Stimulated activated naive B cell treated with anti-CD40 and anti-IgM and Interleukin-4, amounts not matched to agents 10 μg/mL and 1 μg/mL and 100 μg/mL, for 72 hours (primary cell): ENCODE results near the gene ATXN1.
"Not testable (repeated sequence)": the region's sequence is repeated elsewhere in the genome, so short reads cannot be mapped to it uniquely, and the experiment has no call there.

Source experiments
- ATAC-seq, 2 donors: fragments of 150-1000 bp; cut with Tn5 transposase; replicated peaks; 2 replicates each; pipeline ENCODE4 v1.10.0; 2021; ENCODE audit warnings: moderate library complexity in 1 of 2
- DNase-seq: peaks from one replicate; pipeline ENCODE4 v3.0.0; 2021
- H3K27ac Mint-ChIP-seq: one replicate; pipeline ENCODE4 v1.8.0; 2022; ENCODE audit warnings: mild to moderate bottlenecking, mixed read lengths
- H3K27me3 Mint-ChIP-seq, 2 donors: one replicate each; pipeline ENCODE4 v1.8.0; 2022; ENCODE audit warnings: mixed read lengths in 2 of 2
- H3K36me3 Mint-ChIP-seq, 2 donors: one replicate each; pipeline ENCODE4 v1.8.0; 2022; ENCODE audit warnings: mixed read lengths in 2 of 2, mild to moderate bottlenecking in 1 of 2
- H3K4me1 Mint-ChIP-seq, 2 donors: one replicate each; pipeline ENCODE4 v1.8.0; 2022; ENCODE audit warnings: mixed read lengths in 2 of 2, mild to moderate bottlenecking in 1 of 2
- H3K4me3 Mint-ChIP-seq, 2 donors: one replicate each; pipeline ENCODE4 v1.8.0; 2022; ENCODE audit warnings: mild to moderate bottlenecking in 2 of 2, mixed read lengths in 2 of 2, moderate library complexity in 1 of 2
- H3K9me3 Mint-ChIP-seq, 2 donors: one replicate each; pipeline ENCODE4 v1.8.0; 2022; ENCODE audit warnings: mixed read lengths in 2 of 2, mild to moderate bottlenecking in 1 of 2

The ATXN1 gene

GRCh38 chr6:16402581-16402900, 358.7 kb downstream of the ATXN1 start:
- Mint-ChIP-seq H3K27me3 (peaks cover 5 to 8% of the 10 kb centered on the region in 2 donors), H3K27ac (no peak overlapping the region), H3K36me3 (peaks cover 30 to 53% of the 10 kb centered on the region in 2 donors), H3K9me3 (peaks cover 4 to 5% of the 10 kb centered on the region in 2 donors), H3K4me3 (no peak overlapping the region), H3K4me1 (peaks cover 9 to 20% of the 10 kb centered on the region in 2 donors)
- no peak for ATAC-seq
- DNase-seq, result no peak

DNA sequence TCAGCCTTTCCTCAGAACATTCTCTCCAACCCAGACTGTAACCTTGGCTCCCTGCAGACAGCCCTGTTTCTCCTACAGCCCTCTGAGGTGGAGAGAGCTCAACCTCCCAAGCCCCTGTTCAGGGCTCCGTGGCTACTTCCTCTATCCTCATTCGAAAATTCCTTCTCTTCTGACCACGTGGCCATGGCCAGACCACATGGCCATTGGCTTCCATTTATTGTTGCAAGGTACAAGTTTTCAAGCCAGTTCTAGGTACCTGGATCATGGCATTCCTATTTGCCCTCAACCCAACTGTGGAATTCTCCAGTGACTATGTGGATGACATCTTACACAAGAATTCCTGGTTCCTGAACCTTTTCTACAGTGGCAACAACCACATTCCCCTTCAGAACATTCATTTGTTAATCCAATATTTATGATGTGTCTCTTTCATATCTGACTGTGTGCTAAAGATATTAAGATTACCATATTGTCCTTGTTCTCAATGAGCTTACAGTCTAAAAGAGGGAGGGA, 361.0 kb downstream of the ATXN1 start:
- Mint-ChIP-seq H3K9me3 (peaks cover 4 to 5% of the 10 kb centered on the region in 2 donors), H3K4me1 (peaks cover 2 to 11% of the 10 kb centered on the region in 2 donors), H3K27me3 (peaks cover 5 to 8% of the 10 kb centered on the region in 2 donors), H3K36me3 (peaks cover 27 to 56% of the 10 kb centered on the region in 2 donors), H3K27ac (peak overlapping the region; percentile 53), H3K4me3 (no peak overlapping the region)
- ATAC-seq (no peak), DNase-seq (no peak)

DNA sequence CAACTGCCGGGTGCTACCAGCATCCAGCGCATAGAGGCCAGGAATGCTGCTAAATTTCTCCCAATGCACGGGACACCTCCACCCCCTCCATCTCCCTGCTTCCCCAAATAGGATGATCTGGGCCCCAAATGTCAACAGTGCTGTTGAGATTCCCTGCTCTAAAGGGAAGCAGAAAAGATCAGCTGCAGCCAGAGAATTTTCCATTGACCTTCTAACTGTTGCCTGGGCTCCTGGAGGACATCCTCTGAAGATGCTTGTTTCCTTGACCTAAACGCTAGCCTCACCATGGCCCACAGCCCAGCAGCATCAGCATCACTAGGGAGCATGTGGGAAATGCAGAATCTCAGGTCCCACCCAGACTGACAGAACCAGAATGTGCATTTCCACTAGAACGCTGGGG, 361.6 kb downstream of the ATXN1 start:
- no peak for ATAC-seq
- H3K27me3 Mint-ChIP-seq, result peaks cover 5 to 8% of the 10 kb centered on the region in 2 donors
- H3K4me3 Mint-ChIP-seq, result no peak overlapping the region
- peaks cover 26 to 52% of the 10 kb centered on the region in 2 donors for H3K36me3 Mint-ChIP-seq
- DNase-seq, result no peak
- H3K9me3 Mint-ChIP-seq, result peaks cover 4 to 5% of the 10 kb centered on the region in 2 donors
- H3K4me1 Mint-ChIP-seq, result peaks cover 2 to 11% of the 10 kb centered on the region in 2 donors
- H3K27ac Mint-ChIP-seq, result no peak overlapping the region

DNA sequence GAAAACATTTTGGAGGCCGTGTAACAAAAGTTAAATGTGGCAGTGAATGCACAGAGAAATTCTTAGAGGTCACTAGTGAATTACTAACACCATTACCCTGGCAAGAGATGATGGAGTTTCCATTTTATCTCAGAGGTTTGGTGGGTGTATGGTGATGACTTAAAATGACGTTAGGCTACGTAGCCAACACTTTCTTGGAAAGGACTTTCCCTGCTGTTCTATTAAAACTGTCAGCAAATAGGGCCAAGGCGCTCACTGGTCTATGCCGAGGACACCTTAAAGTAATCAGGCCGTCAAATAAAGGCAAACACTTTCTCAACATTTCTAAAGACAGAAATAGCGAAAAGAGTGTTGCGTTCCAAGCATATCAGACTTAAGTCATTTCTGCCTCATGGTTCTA, 362.1 kb downstream of the ATXN1 start:
- Mint-ChIP-seq H3K4me3 (no peak overlapping the region), H3K27me3 (peaks cover 5 to 8% of the 10 kb centered on the region in 2 donors), H3K4me1 (peaks cover 2 to 11% of the 10 kb centered on the region in 2 donors), H3K36me3 (peaks cover 22 to 49% of the 10 kb centered on the region in 2 donors), H3K9me3 (peaks cover 4 to 5% of the 10 kb centered on the region in 2 donors), H3K27ac (no peak overlapping the region)
- DNase-seq (no peak), ATAC-seq (no peak)

- ATAC-seq (no peak), DNase-seq (no peak)
- Mint-ChIP-seq H3K9me3 (peaks cover 4 to 5% of the 10 kb centered on the region in 2 donors), H3K27ac (no peak overlapping the region), H3K36me3 (peaks cover 19 to 47% of the 10 kb centered on the region in 2 donors), H3K4me3 (no peak overlapping the region), H3K27me3 (peaks cover 5 to 8% of the 10 kb centered on the region in 2 donors), H3K4me1 (peaks cover under 1 to 8% of the 10 kb centered on the region in 2 donors)
These were observed 362.7 kb downstream of the ATXN1 start for GRCh38 chr6:16398587-16398986.

- H3K27me3 Mint-ChIP-seq, result peaks cover 5 to 8% of the 10 kb centered on the region in 2 donors
- peaks cover 13 to 47% of the 10 kb centered on the region in 2 donors for H3K36me3 Mint-ChIP-seq
- ATAC-seq (no peak), DNase-seq (no peak)
- H3K4me1 Mint-ChIP-seq, result peaks cover 0 to 5% of the 10 kb centered on the region in 2 donors
- no peak overlapping the region for H3K27ac Mint-ChIP-seq
- peaks cover 4 to 5% of the 10 kb centered on the region in 2 donors for H3K9me3 Mint-ChIP-seq
- H3K4me3 Mint-ChIP-seq, result no peak overlapping the region
These were observed 363.6 kb downstream of the ATXN1 start for GRCh38 chr6:16397623-16398022.

- Mint-ChIP-seq H3K4me3 (no peak overlapping the region), H3K27ac (no peak overlapping the region), H3K9me3 (peaks cover under 1 to 2% of the 10 kb centered on the region in 2 donors), H3K27me3 (peaks cover 5 to 6% of the 10 kb centered on the region in 2 donors), H3K4me1 (peaks cover 0 to 5% of the 10 kb centered on the region in 2 donors), H3K36me3 (peaks cover 5 to 41% of the 10 kb centered on the region in 2 donors)
- DNase-seq (no peak), ATAC-seq (no peak)
These were observed 364.6 kb downstream of the ATXN1 start for GRCh38 chr6:16396497-16397319.

- ATAC-seq (no peak), DNase-seq (no peak)
- Mint-ChIP-seq H3K36me3 (peaks cover 7 to 24% of the 10 kb centered on the region in 2 donors), H3K27ac (no peak overlapping the region), H3K27me3 (no peaks in the 10 kb centered on the region), H3K4me1 (peaks cover 2 to 5% of the 10 kb centered on the region in 2 donors), H3K4me3 (no peak overlapping the region), H3K9me3 (no peaks in the 10 kb centered on the region)
These were observed 366.6 kb downstream of the ATXN1 start for GRCh38 chr6:16394632-16395031.

- Mint-ChIP-seq H3K9me3 (no peaks in the 10 kb centered on the region), H3K4me1 (peaks cover 2 to 5% of the 10 kb centered on the region in 2 donors), H3K36me3 (peaks cover 10 to 15% of the 10 kb centered on the region in 2 donors), H3K27me3 (no peaks in the 10 kb centered on the region), H3K27ac (no peak overlapping the region), H3K4me3 (no peak overlapping the region)
- ATAC-seq (no peak), DNase-seq (no peak)
These were observed 367.9 kb downstream of the ATXN1 start for GRCh38 chr6:16393326-16393725.

DNA sequence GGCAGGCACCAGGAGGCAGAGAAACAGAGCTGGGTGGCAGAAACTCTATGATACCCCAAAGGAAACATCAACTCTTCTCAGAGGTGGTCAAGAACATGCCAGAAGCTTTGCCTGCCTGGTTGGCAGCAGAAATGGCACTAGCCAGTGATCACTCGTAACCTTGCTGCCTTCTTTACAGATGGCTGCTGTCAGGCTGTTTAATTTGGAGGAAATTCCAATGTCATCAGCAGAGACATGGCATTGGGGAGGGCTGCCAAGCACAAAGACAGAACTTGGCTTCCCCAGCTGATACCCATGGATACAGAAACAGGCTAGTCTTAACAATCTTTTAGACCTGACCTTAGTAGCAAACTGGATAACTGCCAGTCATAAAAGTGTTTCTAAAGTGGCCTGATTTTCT, 369.2 kb downstream of the ATXN1 start:
- Mint-ChIP-seq H3K4me3 (no peak overlapping the region), H3K27ac (no peak overlapping the region), H3K36me3 (peaks cover 8 to 15% of the 10 kb centered on the region in 2 donors), H3K9me3 (no peaks in the 10 kb centered on the region), H3K4me1 (peaks cover 0 to 2% of the 10 kb centered on the region in 2 donors), H3K27me3 (no peaks in the 10 kb centered on the region)
- ATAC-seq (no peak), DNase-seq (no peak)

GRCh38 chr6:16391451-16391912, 369.8 kb downstream of the ATXN1 start:
- Mint-ChIP-seq H3K4me1 (peaks cover 0 to 2% of the 10 kb centered on the region in 2 donors), H3K9me3 (no peaks in the 10 kb centered on the region), H3K4me3 (no peak overlapping the region), H3K27ac (peak overlapping the region; percentile 56), H3K36me3 (peaks cover 8 to 12% of the 10 kb centered on the region in 2 donors), H3K27me3 (no peaks in the 10 kb centered on the region)
- DNase-seq (no peak), ATAC-seq (no peak)

GRCh38 chr6:16390909-16391450, 370.3 kb downstream of the ATXN1 start:
- peaks cover 8 to 14% of the 10 kb centered on the region in 2 donors for H3K36me3 Mint-ChIP-seq
- not testable (repeated sequence) for H3K27ac Mint-ChIP-seq, H3K9me3 Mint-ChIP-seq, ATAC-seq, H3K4me1 Mint-ChIP-seq, H3K4me3 Mint-ChIP-seq, H3K27me3 Mint-ChIP-seq, DNase-seq

- peaks cover 14 to 20% of the 10 kb centered on the region in 2 donors for H3K36me3 Mint-ChIP-seq
- peaks cover 0 to 2% of the 10 kb centered on the region in 2 donors for H3K4me1 Mint-ChIP-seq
- H3K27ac Mint-ChIP-seq, result no peak overlapping the region
- H3K27me3 Mint-ChIP-seq, result no peaks in the 10 kb centered on the region
- ATAC-seq (no peak), DNase-seq (no peak)
- H3K4me3 Mint-ChIP-seq, result no peak overlapping the region
- no peaks in the 10 kb centered on the region for H3K9me3 Mint-ChIP-seq
These were observed 371.6 kb downstream of the ATXN1 start for GRCh38 chr6:16389642-16390041.

- Mint-ChIP-seq H3K27ac (no peak overlapping the region), H3K4me1 (peaks cover 0 to 2% of the 10 kb centered on the region in 2 donors), H3K36me3 (peaks cover 16 to 26% of the 10 kb centered on the region in 2 donors), H3K9me3 (no peaks in the 10 kb centered on the region), H3K4me3 (no peak overlapping the region), H3K27me3 (no peaks in the 10 kb centered on the region)
- DNase-seq (no peak), ATAC-seq (no peak)
These were observed 372.8 kb downstream of the ATXN1 start for GRCh38 chr6:16388488-16388887.
